Measurements from ENCODE around the gene AKAP5. TPM values are rescaled to one million over a fixed set of nuclear protein-coding genes. Genes with fewer than 3 reads are reported as not detected.
A peak's percentile ranks its signal among the peaks of the same experiment; 100 is the strongest.

The AKAP5 gene
- total RNA-seq, 4 donors from 2014 or later: 0.04 to 0.87 (median 0.42) TPM

DNA sequence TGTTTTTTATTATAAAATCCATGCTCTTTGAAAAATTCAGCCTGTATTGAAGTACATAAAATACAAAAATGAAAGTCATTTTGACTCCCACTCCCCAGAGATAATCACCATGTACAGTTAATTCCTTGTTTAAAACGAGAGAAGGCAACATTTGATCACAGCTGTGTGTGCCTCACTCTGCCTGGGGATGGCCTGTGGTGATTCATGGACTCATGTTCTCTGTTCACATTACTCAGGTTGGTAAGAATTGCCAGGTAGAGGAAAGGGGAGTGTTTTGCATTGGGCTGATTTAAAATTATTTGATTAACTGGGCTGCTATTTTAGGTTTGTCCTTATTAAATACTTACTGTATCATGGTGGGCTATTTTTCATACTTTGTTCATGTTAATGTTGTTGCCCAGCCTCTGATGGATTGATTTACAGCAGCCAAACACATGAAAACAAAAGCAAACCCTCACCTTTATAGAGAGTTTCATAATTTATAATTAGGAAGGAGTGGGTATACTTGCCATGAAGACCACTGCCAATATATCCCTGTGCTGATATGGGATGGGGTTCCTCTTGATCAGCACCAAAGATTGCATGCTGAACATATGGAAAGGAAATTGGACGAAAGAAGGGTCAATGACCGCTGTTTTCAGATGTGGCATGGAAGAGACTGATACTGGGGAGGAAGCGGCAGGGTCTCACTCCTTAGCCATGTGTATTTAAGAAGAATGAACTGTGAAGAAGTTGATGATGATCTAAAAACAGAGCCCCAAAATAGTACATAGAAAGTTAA is 42.3 kb downstream of the AKAP5 start:
- in situ Hi-C loops (cut with MboI; ENCODE audit: low sequenced_read_pairs in 4 of 4): no loop called here
- ATAC-seq (peak in 1 of 2 donors; percentile 40), DNase-seq (peak; percentile 35 to 47)
- Histone ChIP-seq H3K27me3 (no peaks in the 10 kb centered on the region), H3K9me3 (no peaks in the 10 kb centered on the region), H3K4me1 (peaks cover 46 to 68% of the 10 kb centered on the region in 2 donors), H3K4me3 (peak overlapping the region; percentile 2 to 94 (median 82)), H3K27ac (peak overlapping the region; percentile 97 to 99 (median 98)), H3K36me3 (no peaks in the 10 kb centered on the region)
- TF ChIP-seq, protein P1, sequence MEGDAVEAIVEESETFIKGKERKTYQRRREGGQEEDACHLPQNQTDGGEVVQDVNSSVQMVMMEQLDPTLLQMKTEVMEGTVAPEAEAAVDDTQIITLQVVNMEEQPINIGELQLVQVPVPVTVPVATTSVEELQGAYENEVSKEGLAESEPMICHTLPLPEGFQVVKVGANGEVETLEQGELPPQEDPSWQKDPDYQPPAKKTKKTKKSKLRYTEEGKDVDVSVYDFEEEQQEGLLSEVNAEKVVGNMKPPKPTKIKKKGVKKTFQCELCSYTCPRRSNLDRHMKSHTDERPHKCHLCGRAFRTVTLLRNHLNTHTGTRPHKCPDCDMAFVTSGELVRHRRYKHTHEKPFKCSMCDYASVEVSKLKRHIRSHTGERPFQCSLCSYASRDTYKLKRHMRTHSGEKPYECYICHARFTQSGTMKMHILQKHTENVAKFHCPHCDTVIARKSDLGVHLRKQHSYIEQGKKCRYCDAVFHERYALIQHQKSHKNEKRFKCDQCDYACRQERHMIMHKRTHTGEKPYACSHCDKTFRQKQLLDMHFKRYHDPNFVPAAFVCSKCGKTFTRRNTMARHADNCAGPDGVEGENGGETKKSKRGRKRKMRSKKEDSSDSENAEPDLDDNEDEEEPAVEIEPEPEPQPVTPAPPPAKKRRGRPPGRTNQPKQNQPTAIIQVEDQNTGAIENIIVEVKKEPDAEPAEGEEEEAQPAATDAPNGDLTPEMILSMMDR (IDR thresholded peaks at IDR 0.05 in 4 of 5, conservative IDR thresholded peaks at IDR 0.05 in 1 of 5): no peak
- peak in 1 of 2 donors; percentile 30 for TF ChIP-seq POLR2A (IDR thresholded peaks at IDR 0.05)
- intact Hi-C loops (cut with DNase I; ENCODE audit: low total_unique reads): loop anchor here (5.0 to 10.0 kb wide), 4 partner anchors 65 to 525 kb away; partner anchors contain the start of gene CHURC1

DNA sequence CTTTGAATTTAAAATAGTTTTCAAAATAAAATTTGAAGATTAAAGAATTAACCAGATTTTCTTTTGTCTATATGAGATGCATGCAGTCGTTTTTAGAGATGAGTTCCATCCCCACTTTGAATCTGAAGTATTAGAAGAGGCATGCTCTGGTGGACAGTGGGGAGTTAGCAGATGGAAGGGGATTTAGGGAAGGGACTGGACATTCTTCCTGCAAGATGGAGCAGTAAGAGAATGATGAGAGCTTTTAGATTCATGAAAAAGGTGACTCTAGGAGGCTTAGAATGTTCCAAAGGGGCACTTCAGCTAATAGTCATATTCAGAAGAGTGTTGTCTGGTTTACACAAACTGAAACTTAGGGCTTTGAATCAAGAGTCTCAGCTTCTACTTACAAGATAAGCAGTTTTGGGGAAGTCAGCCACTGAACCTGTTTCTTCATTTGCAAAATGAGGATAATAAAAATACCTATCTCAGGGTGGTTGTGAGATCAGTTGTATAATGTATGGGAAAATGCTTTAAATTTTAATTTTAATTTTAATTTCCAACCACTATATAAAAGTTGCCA is 43.0 kb downstream of the AKAP5 start:
- Histone ChIP-seq H3K9me3 (no peaks in the 10 kb centered on the region), H3K4me3 (no peak overlapping the region), H3K27me3 (no peaks in the 10 kb centered on the region), H3K4me1 (peaks cover 46 to 68% of the 10 kb centered on the region in 2 donors), H3K36me3 (no peaks in the 10 kb centered on the region), H3K27ac (peak overlapping the region; percentile 97 to 99 (median 98))
- in situ Hi-C loops (cut with MboI; ENCODE audit: low sequenced_read_pairs in 4 of 4) (no loop called here), intact Hi-C loops (cut with DNase I; ENCODE audit: low total_unique reads) (loop anchor here (5.0 to 10.0 kb wide), 4 partner anchors 64 to 524 kb away; partner anchors contain the start of gene CHURC1)
- DNase-seq (no peak), ATAC-seq (no peak)
- TF ChIP-seq, protein P1 (IDR thresholded peaks at IDR 0.05 in 4 of 5, conservative IDR thresholded peaks at IDR 0.05 in 1 of 5): no peak
- no peak for TF ChIP-seq POLR2A (IDR thresholded peaks at IDR 0.05)

DNA sequence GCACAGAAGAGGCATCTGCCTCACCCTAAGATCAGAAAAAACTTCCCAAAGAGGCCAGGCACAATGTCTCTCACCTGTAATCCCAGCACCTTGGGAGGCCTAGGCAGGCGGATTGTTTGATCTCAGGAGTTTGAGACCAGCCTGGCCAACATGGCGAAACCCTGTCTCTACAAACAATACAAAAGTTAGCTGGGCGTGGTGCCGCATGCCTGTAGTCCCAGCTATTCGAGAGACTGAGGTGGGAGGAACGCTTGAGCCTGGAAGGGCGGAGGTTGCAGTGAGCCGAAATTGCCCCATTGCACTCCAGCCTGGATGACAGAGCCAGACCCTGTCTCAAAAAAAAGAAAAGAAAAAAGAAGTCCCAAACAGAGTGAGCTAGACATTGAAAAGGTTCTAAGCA is 43.7 kb downstream of the AKAP5 start:
- in situ Hi-C loops (cut with MboI; ENCODE audit: low sequenced_read_pairs in 4 of 4) (no loop called here), intact Hi-C loops (cut with DNase I; ENCODE audit: low total_unique reads) (loop anchor here (5.0 to 10.0 kb wide), 4 partner anchors 63 to 523 kb away; partner anchors contain the start of gene CHURC1)
- Histone ChIP-seq H3K36me3 (no peaks in the 10 kb centered on the region), H3K27me3 (no peaks in the 10 kb centered on the region), H3K4me3 (no peak overlapping the region), H3K9me3 (no peaks in the 10 kb centered on the region), H3K4me1 (peaks cover 46 to 72% of the 10 kb centered on the region in 2 donors), H3K27ac (peak overlapping the region; percentile 97 to 99 (median 98))
- ATAC-seq (no peak), DNase-seq (no peak)
- TF ChIP-seq POLR2A (IDR thresholded peaks at IDR 0.05): no peak
- TF ChIP-seq, protein P1 (IDR thresholded peaks at IDR 0.05 in 4 of 5, conservative IDR thresholded peaks at IDR 0.05 in 1 of 5): no peak

DNA sequence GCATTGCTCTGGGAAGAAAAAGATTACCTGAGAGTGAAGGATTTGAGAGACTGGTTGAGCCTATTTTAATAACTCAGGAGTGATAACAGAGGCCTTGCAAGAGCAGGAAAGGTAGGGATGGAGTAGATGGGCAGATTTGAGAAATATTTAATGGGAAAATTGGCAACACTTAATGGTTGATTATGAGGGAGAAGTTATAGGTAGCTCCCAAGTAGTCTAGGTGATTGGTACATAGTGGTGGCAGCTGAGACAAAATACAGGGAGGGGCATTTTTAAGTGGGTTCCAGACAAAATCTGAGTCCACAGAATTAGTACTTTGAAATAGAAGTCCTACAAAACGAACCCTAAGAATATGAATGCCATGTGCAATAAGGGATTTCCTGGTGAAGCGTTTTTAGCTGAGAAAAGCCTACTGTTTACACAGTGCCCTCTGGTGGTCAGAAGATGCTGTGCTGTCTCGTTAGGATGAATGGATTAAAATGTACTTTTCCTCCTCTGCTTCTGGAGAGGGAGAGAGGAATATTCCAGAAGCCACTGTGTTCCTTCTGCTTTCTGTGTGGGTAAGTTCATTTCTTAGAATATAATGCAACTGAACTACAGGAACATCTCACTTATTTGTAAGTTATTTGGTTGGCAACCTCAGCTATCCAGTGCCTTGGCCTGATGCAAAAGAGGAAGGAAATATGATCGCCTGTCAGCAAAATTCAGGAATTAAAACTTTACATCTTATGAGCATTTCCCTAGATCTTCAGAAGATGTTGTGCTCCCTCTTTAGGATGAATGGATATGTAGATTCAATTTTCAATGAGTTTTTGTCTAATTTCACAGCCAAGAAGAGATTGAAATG is 45.7 kb downstream of the AKAP5 start:
- Histone ChIP-seq H3K27ac (peak overlapping the region; percentile 42 to 99 (median 66)), H3K36me3 (no peaks in the 10 kb centered on the region), H3K4me1 (peaks cover 54 to 81% of the 10 kb centered on the region in 2 donors), H3K27me3 (no peaks in the 10 kb centered on the region), H3K9me3 (no peaks in the 10 kb centered on the region), H3K4me3 (no peak overlapping the region)
- in situ Hi-C loops (cut with MboI; ENCODE audit: low sequenced_read_pairs in 4 of 4) (no loop called here), intact Hi-C loops (cut with DNase I; ENCODE audit: low total_unique reads) (loop anchor here (1.0 to 2.0 kb wide), 2 partner anchors 46 to 80 kb away; partner anchors contain the start of gene AKAP5)
- TF ChIP-seq, protein P1 (IDR thresholded peaks at IDR 0.05 in 4 of 5, conservative IDR thresholded peaks at IDR 0.05 in 1 of 5): peak; percentile 68 to 90 (median 83)
- TF ChIP-seq POLR2A (IDR thresholded peaks at IDR 0.05): no peak
- peak; percentile 57 to 72 for ATAC-seq
- peak; percentile 37 to 54 for DNase-seq
